ENCODE data around the gene SLC39A10.

Gene SLC39A10

GRCh38 chr2:195722075-195722474 lies 65.0 kb downstream of the SLC39A10 start:
- ATAC-seq (replicated peaks; ENCODE audit: extremely low read depth, poor library complexity, severe bottlenecking), result no peak
- no peak overlapping the region for H3K27ac Mint-ChIP-seq (ENCODE audit: low read depth)
- H3K9me3 Mint-ChIP-seq, result no peaks in the 10 kb centered on the region
- H3K36me3 Mint-ChIP-seq (ENCODE audit: insufficient read depth), result peaks cover 37% of the 10 kb centered on the region
- no peak overlapping the region for H3K4me3 Mint-ChIP-seq
- DNase-seq (ENCODE audit: low spot score in 2 of 2), result no peak
- peaks cover 8% of the 10 kb centered on the region for H3K4me1 Mint-ChIP-seq
- H3K27me3 Mint-ChIP-seq, result no peaks in the 10 kb centered on the region

- no peaks in the 10 kb centered on the region for H3K27me3 Mint-ChIP-seq
- peaks cover 36% of the 10 kb centered on the region for H3K36me3 Mint-ChIP-seq (ENCODE audit: insufficient read depth)
- ATAC-seq (replicated peaks; ENCODE audit: extremely low read depth, poor library complexity, severe bottlenecking) (no peak), DNase-seq (ENCODE audit: low spot score in 2 of 2) (no peak)
- H3K9me3 Mint-ChIP-seq, result no peaks in the 10 kb centered on the region
- H3K4me3 Mint-ChIP-seq, result no peak overlapping the region
- H3K27ac Mint-ChIP-seq (ENCODE audit: low read depth), result no peak overlapping the region
- peaks cover 19% of the 10 kb centered on the region for H3K4me1 Mint-ChIP-seq
Measured at GRCh38 chr2:195727106-195727505, 70.1 kb downstream of the SLC39A10 start.

- no peak overlapping the region for H3K4me3 Mint-ChIP-seq
- peaks cover 19% of the 10 kb centered on the region for H3K4me1 Mint-ChIP-seq
- H3K27ac Mint-ChIP-seq (ENCODE audit: low read depth), result no peak overlapping the region
- ATAC-seq (replicated peaks; ENCODE audit: extremely low read depth, poor library complexity, severe bottlenecking), result no peak
- H3K36me3 Mint-ChIP-seq (ENCODE audit: insufficient read depth), result peaks cover 41% of the 10 kb centered on the region
- no peak for DNase-seq (ENCODE audit: low spot score in 2 of 2)
- H3K9me3 Mint-ChIP-seq, result no peaks in the 10 kb centered on the region
- no peaks in the 10 kb centered on the region for H3K27me3 Mint-ChIP-seq
Measured at GRCh38 chr2:195730912-195731311, 73.9 kb downstream of the SLC39A10 start.

- Mint-ChIP-seq H3K27ac (ENCODE audit: low read depth) (no peak overlapping the region), H3K36me3 (ENCODE audit: insufficient read depth) (peaks cover 41% of the 10 kb centered on the region), H3K9me3 (no peaks in the 10 kb centered on the region), H3K4me1 (peaks cover 19% of the 10 kb centered on the region), H3K27me3 (no peaks in the 10 kb centered on the region), H3K4me3 (no peak overlapping the region)
- ATAC-seq (replicated peaks; ENCODE audit: extremely low read depth, poor library complexity, severe bottlenecking) (no peak), DNase-seq (ENCODE audit: low spot score in 2 of 2) (no peak)
Measured at GRCh38 chr2:195732574-195732973, 75.5 kb downstream of the SLC39A10 start.

DNA sequence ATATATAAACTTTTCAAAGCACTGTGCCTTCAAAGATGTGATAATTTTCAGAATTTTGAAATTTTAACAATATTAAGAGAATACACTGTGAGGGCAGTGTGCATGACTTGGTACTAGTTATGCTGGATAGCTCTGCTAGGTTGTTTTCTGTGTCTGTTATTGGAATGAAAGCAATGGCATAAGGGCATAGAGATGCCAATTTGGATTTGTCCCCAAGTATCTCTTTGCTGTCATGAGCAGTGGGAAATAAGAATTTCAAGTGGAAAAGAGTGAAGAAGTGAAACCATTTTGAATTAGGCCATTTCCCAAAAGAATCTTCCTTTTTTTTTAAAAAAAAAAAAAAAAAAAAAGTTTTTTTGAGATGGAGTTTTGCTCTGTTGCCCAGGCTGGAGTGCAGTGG lies 76.8 kb downstream of the SLC39A10 start:
- Mint-ChIP-seq H3K4me1 (peaks cover 19% of the 10 kb centered on the region), H3K4me3 (no peak overlapping the region), H3K9me3 (no peaks in the 10 kb centered on the region), H3K27me3 (no peaks in the 10 kb centered on the region), H3K36me3 (ENCODE audit: insufficient read depth) (peaks cover 37% of the 10 kb centered on the region), H3K27ac (ENCODE audit: low read depth) (no peak overlapping the region)
- DNase-seq (ENCODE audit: low spot score in 2 of 2) (no peak), ATAC-seq (replicated peaks; ENCODE audit: extremely low read depth, poor library complexity, severe bottlenecking) (no peak)

DNA sequence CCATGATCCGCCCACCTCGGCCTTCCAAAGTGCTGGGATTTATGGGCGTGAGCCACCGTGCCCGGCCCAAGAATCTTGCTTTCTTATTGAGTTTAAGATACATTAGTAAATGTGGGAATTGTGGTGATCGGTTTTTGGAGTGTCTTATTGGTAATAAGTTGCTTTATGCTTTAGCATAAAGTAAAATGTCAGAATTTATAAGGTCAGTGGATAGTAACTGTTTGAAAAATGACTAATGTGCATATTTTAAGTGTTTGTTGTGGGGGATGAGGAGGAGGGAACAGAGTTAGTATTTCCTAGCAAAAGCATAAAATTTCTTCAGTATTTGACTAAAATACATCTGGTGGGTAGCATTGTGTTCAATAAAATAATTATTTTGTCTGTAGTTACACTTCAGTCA lies 77.4 kb downstream of the SLC39A10 start:
- Mint-ChIP-seq H3K4me1 (peaks cover 17% of the 10 kb centered on the region), H3K27me3 (no peaks in the 10 kb centered on the region), H3K36me3 (ENCODE audit: insufficient read depth) (peaks cover 33% of the 10 kb centered on the region), H3K4me3 (no peak overlapping the region), H3K27ac (ENCODE audit: low read depth) (no peak overlapping the region), H3K9me3 (no peaks in the 10 kb centered on the region)
- ATAC-seq (replicated peaks; ENCODE audit: extremely low read depth, poor library complexity, severe bottlenecking), result no peak
- no peak for DNase-seq (ENCODE audit: low spot score in 2 of 2)

- Mint-ChIP-seq H3K27ac (ENCODE audit: low read depth) (no peak overlapping the region), H3K4me1 (peaks cover 13% of the 10 kb centered on the region), H3K27me3 (no peaks in the 10 kb centered on the region), H3K4me3 (no peak overlapping the region), H3K9me3 (no peaks in the 10 kb centered on the region), H3K36me3 (ENCODE audit: insufficient read depth) (peaks cover 33% of the 10 kb centered on the region)
- no peak for ATAC-seq (replicated peaks; ENCODE audit: extremely low read depth, poor library complexity, severe bottlenecking)
- DNase-seq (ENCODE audit: low spot score in 2 of 2), result no peak
Measured at GRCh38 chr2:195734931-195735330, 77.9 kb downstream of the SLC39A10 start.

DNA sequence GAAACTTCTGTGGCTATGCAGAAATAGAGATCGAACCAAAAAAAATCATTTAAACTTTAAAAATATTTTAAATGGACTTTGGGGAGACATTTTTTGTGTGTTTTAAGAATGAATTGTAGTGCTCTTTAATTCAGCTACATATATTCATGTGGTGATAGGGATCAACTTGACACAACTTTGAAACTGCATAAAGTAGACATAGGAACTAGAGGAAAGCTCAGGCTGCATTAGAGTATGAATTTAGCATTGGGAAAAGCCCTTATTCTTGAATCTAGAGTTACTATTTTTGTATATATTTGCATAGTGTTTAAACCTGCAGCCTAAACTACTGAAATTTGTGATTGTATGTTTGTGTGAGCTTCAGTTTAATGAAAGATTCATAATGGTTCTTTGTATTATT lies 78.3 kb downstream of the SLC39A10 start:
- H3K4me1 Mint-ChIP-seq, result peaks cover 13% of the 10 kb centered on the region
- no peaks in the 10 kb centered on the region for H3K9me3 Mint-ChIP-seq
- no peak for DNase-seq (ENCODE audit: low spot score in 2 of 2)
- H3K27ac Mint-ChIP-seq (ENCODE audit: low read depth), result no peak overlapping the region
- peaks cover 35% of the 10 kb centered on the region for H3K36me3 Mint-ChIP-seq (ENCODE audit: insufficient read depth)
- H3K4me3 Mint-ChIP-seq, result no peak overlapping the region
- ATAC-seq (replicated peaks; ENCODE audit: extremely low read depth, poor library complexity, severe bottlenecking), result no peak
- no peaks in the 10 kb centered on the region for H3K27me3 Mint-ChIP-seq

DNA sequence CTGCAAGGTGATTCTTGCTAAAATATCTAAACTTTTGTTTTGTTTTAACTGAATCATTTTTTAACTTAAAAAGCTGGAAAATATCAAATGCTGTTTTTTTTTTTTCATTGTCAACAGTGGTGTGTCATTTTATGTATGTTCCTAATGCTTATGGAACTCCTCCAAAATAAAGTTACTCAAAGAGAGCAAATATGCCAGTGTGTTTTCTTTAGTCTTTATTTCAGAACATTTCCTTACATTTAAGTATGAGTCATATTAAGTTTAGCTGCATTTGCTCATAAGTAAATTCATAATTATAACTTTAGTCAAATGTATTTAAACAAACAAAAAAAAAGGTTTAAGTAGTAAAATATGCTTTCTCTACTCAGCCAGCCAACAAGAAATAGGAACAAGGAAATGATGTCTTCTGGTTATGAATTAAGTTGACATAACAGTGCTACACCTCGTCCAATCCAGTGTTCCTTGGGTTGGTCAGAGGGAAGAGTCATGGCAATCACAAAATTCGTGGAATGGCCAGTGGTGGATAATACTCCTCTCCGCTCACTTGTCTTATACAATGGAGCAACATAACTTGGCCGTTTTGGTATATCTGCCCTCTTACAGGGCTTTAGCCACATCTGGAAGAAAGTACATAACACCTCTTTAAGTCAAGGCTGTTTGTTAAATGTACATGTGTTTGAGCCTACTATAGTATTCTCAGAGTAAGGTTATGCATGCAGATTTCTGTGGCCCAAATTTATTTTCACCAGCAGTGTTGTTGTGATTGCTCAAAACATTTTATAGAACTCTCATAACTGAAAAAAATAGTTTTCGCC lies 80.7 kb downstream of the SLC39A10 start:
- Mint-ChIP-seq H3K36me3 (ENCODE audit: insufficient read depth) (peaks cover 23% of the 10 kb centered on the region), H3K27ac (ENCODE audit: low read depth) (no peak overlapping the region), H3K27me3 (no peaks in the 10 kb centered on the region), H3K4me3 (no peak overlapping the region), H3K9me3 (no peaks in the 10 kb centered on the region), H3K4me1 (no peaks in the 10 kb centered on the region)
- ATAC-seq (replicated peaks; ENCODE audit: extremely low read depth, poor library complexity, severe bottlenecking) (no peak), DNase-seq (ENCODE audit: low spot score in 2 of 2) (no peak)

GRCh38 chr2:195741191-195741590 lies 84.2 kb downstream of the SLC39A10 start:
- no peak overlapping the region for H3K27ac Mint-ChIP-seq (ENCODE audit: low read depth)
- H3K9me3 Mint-ChIP-seq, result no peaks in the 10 kb centered on the region
- H3K4me3 Mint-ChIP-seq, result no peak overlapping the region
- no peaks in the 10 kb centered on the region for H3K27me3 Mint-ChIP-seq
- no peak for DNase-seq (ENCODE audit: low spot score in 2 of 2)
- H3K4me1 Mint-ChIP-seq, result no peaks in the 10 kb centered on the region
- ATAC-seq (replicated peaks; ENCODE audit: extremely low read depth, poor library complexity, severe bottlenecking), result no peak
- peaks cover 11% of the 10 kb centered on the region for H3K36me3 Mint-ChIP-seq (ENCODE audit: insufficient read depth)

GRCh38 chr2:195756218-195756942 lies 99.4 kb downstream of the SLC39A10 start:
- Mint-ChIP-seq H3K27ac (ENCODE audit: low read depth) (no peak overlapping the region), H3K4me3 (no peak overlapping the region), H3K27me3 (no peaks in the 10 kb centered on the region), H3K9me3 (peaks cover 6% of the 10 kb centered on the region), H3K36me3 (ENCODE audit: insufficient read depth) (peaks cover 1% of the 10 kb centered on the region), H3K4me1 (no peaks in the 10 kb centered on the region)
- no peak for ATAC-seq (replicated peaks; ENCODE audit: extremely low read depth, poor library complexity, severe bottlenecking)
- no peak for DNase-seq (ENCODE audit: low spot score in 2 of 2)

DNA sequence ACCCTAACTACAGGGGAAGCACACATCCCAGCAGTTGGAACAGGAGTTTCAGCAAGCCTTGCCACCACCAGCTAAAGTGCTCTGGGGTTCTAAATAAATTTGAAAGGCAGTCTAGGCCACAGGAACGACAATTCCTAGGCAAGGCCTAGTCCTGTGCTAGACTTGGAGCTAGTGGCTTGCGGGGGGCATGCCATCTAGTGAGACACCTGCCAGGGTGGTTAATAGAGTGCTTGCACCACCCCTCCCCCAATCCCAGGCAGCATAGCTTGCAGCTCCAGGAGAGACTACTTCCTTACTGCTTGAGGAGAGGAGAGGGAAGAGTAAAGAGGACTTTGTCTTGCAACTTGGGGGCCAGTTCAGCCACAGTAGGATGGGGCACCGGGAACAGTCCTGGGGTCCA lies 101.8 kb downstream of the SLC39A10 start:
- H3K36me3 Mint-ChIP-seq (ENCODE audit: insufficient read depth), result peaks cover 1% of the 10 kb centered on the region
- no peak overlapping the region for H3K4me3 Mint-ChIP-seq
- no peak overlapping the region for H3K27ac Mint-ChIP-seq (ENCODE audit: low read depth)
- DNase-seq (ENCODE audit: low spot score in 2 of 2) (no peak), ATAC-seq (replicated peaks; ENCODE audit: extremely low read depth, poor library complexity, severe bottlenecking) (no peak)
- no peaks in the 10 kb centered on the region for H3K27me3 Mint-ChIP-seq
- H3K9me3 Mint-ChIP-seq, result peaks cover 27% of the 10 kb centered on the region
- no peaks in the 10 kb centered on the region for H3K4me1 Mint-ChIP-seq

DNA sequence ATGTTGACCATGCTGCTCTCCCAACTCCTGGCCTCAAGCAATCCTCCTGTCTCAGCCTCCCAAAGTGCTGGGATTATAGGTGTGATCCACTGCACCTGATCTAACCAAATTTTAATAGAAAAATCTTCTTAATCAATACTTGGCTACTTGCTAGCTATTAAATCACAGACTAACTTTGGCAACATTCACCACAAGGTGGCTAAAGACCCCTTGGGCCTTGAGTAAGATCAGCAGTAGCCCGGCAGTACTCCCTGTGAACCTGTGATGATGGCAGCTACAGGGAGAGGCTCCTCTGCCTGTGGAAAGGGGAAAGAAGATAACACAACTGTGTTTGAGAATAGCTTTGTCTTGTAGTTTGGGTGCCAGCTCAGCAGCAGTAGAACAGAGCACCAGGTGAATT lies 102.9 kb downstream of the SLC39A10 start:
- H3K27me3 Mint-ChIP-seq, result no peaks in the 10 kb centered on the region
- no peak overlapping the region for H3K27ac Mint-ChIP-seq (ENCODE audit: low read depth)
- H3K4me3 Mint-ChIP-seq, result no peak overlapping the region
- H3K9me3 Mint-ChIP-seq, result peaks cover 32% of the 10 kb centered on the region
- no peaks in the 10 kb centered on the region for H3K4me1 Mint-ChIP-seq
- no peak for DNase-seq (ENCODE audit: low spot score in 2 of 2)
- H3K36me3 Mint-ChIP-seq (ENCODE audit: insufficient read depth), result peaks cover 1% of the 10 kb centered on the region
- no peak for ATAC-seq (replicated peaks; ENCODE audit: extremely low read depth, poor library complexity, severe bottlenecking)
